GM21529 (cell line): ENCODE results near the gene FRMD5.

Experiments used
- ATAC-seq: cut with Tn5 transposase; IDR thresholded peaks from one replicate; pipeline ENCODE4 v1.9.1; 2021; ENCODE audit not compliant: unreplicated experiment

Gene FRMD5

GRCh38 chr15:43901495-43901894 is 293.6 kb downstream of the FRMD5 start:
- no peak for ATAC-seq

- ATAC-seq: no peak
Measured at GRCh38 chr15:43900996-43901395, 294.1 kb downstream of the FRMD5 start.

GRCh38 chr15:43899928-43900327 is 295.1 kb downstream of the FRMD5 start:
- no peak for ATAC-seq

- ATAC-seq: no peak
Measured at GRCh38 chr15:43898891-43899290, 296.2 kb downstream of the FRMD5 start.

- ATAC-seq: no peak
Measured at GRCh38 chr15:43896543-43896942, 298.5 kb downstream of the FRMD5 start.

- no peak for ATAC-seq
Measured at GRCh38 chr15:43895586-43895985, 299.5 kb downstream of the FRMD5 start.

- no peak for ATAC-seq
Measured at GRCh38 chr15:43893956-43894355, 301.1 kb downstream of the FRMD5 start.

- ATAC-seq: no peak
Measured at GRCh38 chr15:43889042-43889441, 306.0 kb downstream of the FRMD5 start.

- no peak for ATAC-seq
Measured at GRCh38 chr15:43887901-43888300, 307.2 kb downstream of the FRMD5 start.

- no peak for ATAC-seq
Measured at GRCh38 chr15:43886558-43886957, 308.5 kb downstream of the FRMD5 start.

GRCh38 chr15:43883571-43883970 is 311.5 kb downstream of the FRMD5 start:
- ATAC-seq: no peak

GRCh38 chr15:43881944-43882343 is 313.1 kb downstream of the FRMD5 start:
- ATAC-seq: no peak

GRCh38 chr15:43881245-43881644 is 313.8 kb downstream of the FRMD5 start:
- no peak for ATAC-seq

GRCh38 chr15:43880406-43881194 is 314.5 kb downstream of the FRMD5 start:
- ATAC-seq: no peak

GRCh38 chr15:43879386-43880355 is 315.4 kb downstream of the FRMD5 start:
- no peak for ATAC-seq

- ATAC-seq: no peak
Measured at GRCh38 chr15:43878446-43878845, 316.6 kb downstream of the FRMD5 start.

GRCh38 chr15:43877371-43877770 is 317.7 kb downstream of the FRMD5 start:
- no peak for ATAC-seq

- ATAC-seq: no peak
Measured at GRCh38 chr15:43876872-43877271, 318.2 kb downstream of the FRMD5 start.

GRCh38 chr15:43873651-43874050 is 321.4 kb downstream of the FRMD5 start:
- ATAC-seq: no peak

GRCh38 chr15:43872416-43873020 is 322.6 kb downstream of the FRMD5 start:
- no peak for ATAC-seq

- no peak for ATAC-seq
Measured at GRCh38 chr15:43871835-43872234, 323.2 kb downstream of the FRMD5 start.
